ENCODE results near the gene EFL1. TPM values are rescaled to one million over a fixed set of nuclear protein-coding genes. Genes with fewer than 3 reads are reported as not detected.

EFL1 gene
- polyA plus RNA-seq, 1 of the 3 experiments (the other 2 are of a cell fraction) = 12.3 TPM

- TF ChIP-seq FOSL2 (IDR thresholded peaks at IDR 0.05; ENCODE audit: borderline replicate concordance, low read depth) (no peak), REST (IDR thresholded peaks at IDR 0.05; ENCODE audit: low read depth, low read length) (no peak), USF2 (IDR thresholded peaks at IDR 0.05; ENCODE audit: borderline replicate concordance, low read depth, low read length) (no peak), YY1 (IDR thresholded peaks at IDR 0.05; ENCODE audit: low read depth) (no peak), GABPA (IDR thresholded peaks at IDR 0.05; ENCODE audit: low read depth) (no peak), EP300 (IDR thresholded peaks at IDR 0.05; ENCODE audit: borderline replicate concordance in 1 of 2, low read depth in 1 of 2, low read length in 1 of 2) (no peak), MEF2A (IDR thresholded peaks at IDR 0.05; ENCODE audit: borderline replicate concordance, low read depth) (no peak), USF1 (IDR thresholded peaks at IDR 0.05; ENCODE audit: borderline replicate concordance, low read depth) (no peak), ZBTB33 (IDR thresholded peaks at IDR 0.05; ENCODE audit: borderline replicate concordance, low read depth) (no peak), TAF1 (IDR thresholded peaks at IDR 0.05; ENCODE audit: borderline replicate concordance, low read depth, low read length) (no peak), GATA2 (CRISPR knock-in tag; IDR thresholded peaks at IDR 0.05) (no peak)
Observed at GRCh38 chr15:82263350-82263749, 816 bp upstream of the EFL1 start (continued).
